K562 (cell line): Measurements from ENCODE around the gene HECW1. TPM values are rescaled to one million over a fixed set of nuclear protein-coding genes. Genes with fewer than 3 reads are reported as not detected.

Source experiments
- CBX1 ChIP-seq: sonication (generic); IDR thresholded peaks from 2 replicates; pipeline ENCODE4 v1.6.1; 2016; ENCODE audit warnings: antibody characterized with exemption, low read depth, mild to moderate bottlenecking
- CUX1 ChIP-seq: fragments of 200-800 bp; sonication (Bioruptor generic); IDR thresholded peaks from 2 replicates; pipeline ENCODE4 v1.6.1; 2016; ENCODE audit warnings: missing genetic modification characterization, missing compliant biosample characterization
- FOXJ3 ChIP-seq: sonication (generic); formaldehyde crosslinking; IDR thresholded peaks from 2 replicates; pipeline ENCODE4 v1.4.0; 2020; ENCODE audit warnings: mild to moderate bottlenecking, missing genetic modification reagents
- HCFC1 ChIP-seq: IDR thresholded peaks from 2 replicates; pipeline ENCODE4 v1.6.1; 2012; ENCODE audit warnings: low read depth, low read length, improper control_type of control experiment
- KAT2B ChIP-seq: IDR thresholded peaks from one replicate; pipeline ENCODE4 v1.6.1; 2012; ENCODE audit warnings: low read depth, mild to moderate bottlenecking, control low read depth, inconsistent platforms, low read length, moderate library complexity
- MAX ChIP-seq: sonication (generic); formaldehyde crosslinking; IDR thresholded peaks from 2 replicates; pipeline ENCODE4 v1.9.0; 2022; ENCODE audit warnings: mild to moderate bottlenecking, missing genetic modification reagents
- MXD1 ChIP-seq: fragments of 250-450 bp; sonication (Bioruptor Pico); IDR thresholded peaks from 2 replicates; pipeline ENCODE4 v1.8.0; 2021; ENCODE audit warnings: borderline replicate concordance, mild to moderate bottlenecking, moderate library complexity; ENCODE audit not compliant: poor library complexity, severe bottlenecking
- NCOR1 ChIP-seq: fragments of 450-650 bp; IDR thresholded peaks from 2 replicates; pipeline ENCODE4 v1.6.1; 2016; ENCODE audit warnings: mild to moderate bottlenecking, moderate library complexity
- NFE2L1 ChIP-seq: fragments of 450-650 bp; IDR thresholded peaks from 2 replicates; pipeline ENCODE4 v1.6.1; 2016; ENCODE audit warnings: missing genetic modification characterization, low read depth, mild to moderate bottlenecking, missing compliant biosample characterization, moderate library complexity, borderline replicate concordance
- POLR2AphosphoS5 ChIP-seq: IDR thresholded peaks from 2 replicates; pipeline ENCODE4 v1.6.1; 2011; ENCODE audit warnings: mild to moderate bottlenecking, low read depth, low read length, moderate library complexity; ENCODE audit not compliant: control insufficient read depth, insufficient read depth
- RBM22 ChIP-seq: fragments of 200-400 bp; formaldehyde crosslinking; IDR thresholded peaks from 2 replicates; pipeline ENCODE4 v1.6.1; 2018; ENCODE audit warnings: low read length, low read depth; ENCODE audit not compliant: poor library complexity, severe bottlenecking
- SRSF1 ChIP-seq: fragments of 200-400 bp; formaldehyde crosslinking; IDR thresholded peaks from 2 replicates; pipeline ENCODE4 v1.6.1; 2017; ENCODE audit warnings: mild to moderate bottlenecking, low read depth, low read length, moderate library complexity
- TAF15 ChIP-seq: fragments of 200-400 bp; formaldehyde crosslinking; IDR thresholded peaks from 2 replicates; pipeline ENCODE4 v1.6.1; 2017; ENCODE audit warnings: mild to moderate bottlenecking, low read depth, low read length, moderate library complexity
- ZNF282 ChIP-seq: sonication (generic); formaldehyde crosslinking; IDR thresholded peaks from 2 replicates; pipeline ENCODE4 v1.8.1; 2023; ENCODE audit warnings: missing genetic modification reagents
- ZNF668 ChIP-seq: fragments of 250-450 bp; sonication (Bioruptor Pico); IDR thresholded peaks from 2 replicates; pipeline ENCODE4 v1.8.0; 2022; ENCODE audit warnings: mild to moderate bottlenecking, inconsistent platforms
- polyA plus RNA-seq, 8 experiments: library from polyadenylated mRNA; depleted of rRNA in 4 of 8; stranded (reverse) in 5 of 8; unstranded in 3 of 8; fragments of >200 nt; fragmentation: Nextera tagmentation in 2 of 8; fragmentation: Illumina TruSeq in 1 of 8; extraction: Ambion mirVana in 2 of 8; extraction: Trizol in 1 of 8; gene quantifications; 2 replicates each; pipeline versions ENCODE4 v1.2.1 to v1.2.3, GENCODE V29; 2011 to 2014; ENCODE audit warnings: inconsistent platforms in 1 of 8, missing spikeins in 1 of 8
- total RNA-seq, 7 experiments: library from RNA; depleted of rRNA in 6 of 7; stranded (reverse); fragments of >200 nt in 6 of 7; fragmentation: Illumina TruSeq in 2 of 7; extraction: Trizol in 2 of 7; gene quantifications; 2 replicates each; pipeline versions ENCODE4 v1.2.1 to v1.2.3, GENCODE V29; 2011 to 2021; ENCODE audit warnings: low replicate concordance in 1 of 7
- TF ChIP-seq, protein P1 (sequence below), 2 experiments: fragments of 150-350 bp in 1 of 2; IDR thresholded peaks; 2 replicates each; pipeline ENCODE4 v1.6.1; 2012 to 2016; ENCODE audit warnings: low read depth in 2 of 2, low read length in 2 of 2, mild to moderate bottlenecking in 1 of 2, moderate library complexity in 1 of 2

Gene HECW1
- total and polyA plus RNA-seq, 9 of the 15 experiments (the other 6 are each of a cell fraction or from before 2014, with no cell fraction given), result 0.07 to 0.31 (median 0.13) TPM; not detected in 4

- TF ChIP-seq CUX1 (no peak), CBX1 (no peak), TAF15 (no peak), SRSF1 (no peak), NCOR1 (no peak), RBM22 (no peak), HCFC1 (no peak), KAT2B (no peak), NFE2L1 (tag) (no peak), MAX (CRISPR knock-in tag) (peak; percentile 67), ZNF282 (CRISPR knock-in tag) (no peak), FOXJ3 (CRISPR knock-in tag) (no peak), MXD1 (no peak), POLR2AphosphoS5 (no peak), ZNF668 (no peak)
- TF ChIP-seq, protein P1, sequence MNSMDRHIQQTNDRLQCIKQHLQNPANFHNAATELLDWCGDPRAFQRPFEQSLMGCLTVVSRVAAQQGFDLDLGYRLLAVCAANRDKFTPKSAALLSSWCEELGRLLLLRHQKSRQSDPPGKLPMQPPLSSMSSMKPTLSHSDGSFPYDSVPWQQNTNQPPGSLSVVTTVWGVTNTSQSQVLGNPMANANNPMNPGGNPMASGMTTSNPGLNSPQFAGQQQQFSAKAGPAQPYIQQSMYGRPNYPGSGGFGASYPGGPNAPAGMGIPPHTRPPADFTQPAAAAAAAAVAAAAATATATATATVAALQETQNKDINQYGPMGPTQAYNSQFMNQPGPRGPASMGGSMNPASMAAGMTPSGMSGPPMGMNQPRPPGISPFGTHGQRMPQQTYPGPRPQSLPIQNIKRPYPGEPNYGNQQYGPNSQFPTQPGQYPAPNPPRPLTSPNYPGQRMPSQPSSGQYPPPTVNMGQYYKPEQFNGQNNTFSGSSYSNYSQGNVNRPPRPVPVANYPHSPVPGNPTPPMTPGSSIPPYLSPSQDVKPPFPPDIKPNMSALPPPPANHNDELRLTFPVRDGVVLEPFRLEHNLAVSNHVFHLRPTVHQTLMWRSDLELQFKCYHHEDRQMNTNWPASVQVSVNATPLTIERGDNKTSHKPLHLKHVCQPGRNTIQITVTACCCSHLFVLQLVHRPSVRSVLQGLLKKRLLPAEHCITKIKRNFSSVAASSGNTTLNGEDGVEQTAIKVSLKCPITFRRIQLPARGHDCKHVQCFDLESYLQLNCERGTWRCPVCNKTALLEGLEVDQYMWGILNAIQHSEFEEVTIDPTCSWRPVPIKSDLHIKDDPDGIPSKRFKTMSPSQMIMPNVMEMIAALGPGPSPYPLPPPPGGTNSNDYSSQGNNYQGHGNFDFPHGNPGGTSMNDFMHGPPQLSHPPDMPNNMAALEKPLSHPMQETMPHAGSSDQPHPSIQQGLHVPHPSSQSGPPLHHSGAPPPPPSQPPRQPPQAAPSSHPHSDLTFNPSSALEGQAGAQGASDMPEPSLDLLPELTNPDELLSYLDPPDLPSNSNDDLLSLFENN (IDR thresholded peaks at IDR 0.05; ENCODE audit: low read depth in 2 of 2, low read length in 2 of 2), result no peak
Measured at GRCh38 chr7:43444711-43445578, 332.5 kb downstream of the HECW1 start (continued).
